ENCODE results near the gene HEYL.

GRCh38 chr1:39685071-39685470 is 45.6 kb upstream of the HEYL start:
- TF ChIP-seq CTCF (IDR thresholded peaks at IDR 0.05; ENCODE audit: low read depth, low read length): no peak
- no peak for TF ChIP-seq EZH2phosphoT487 (IDR thresholded peaks at IDR 0.05; ENCODE audit: low read depth)
